Liver (tissue), 9 donors: ENCODE results near the gene RAB44. TPM values are rescaled to one million over a fixed set of nuclear protein-coding genes. Genes with fewer than 3 reads are reported as not detected.

Source experiments
- DNase-seq: peaks from one replicate; pipeline ENCODE4 v3.0.0-alpha.2; 2017; ENCODE audit warnings: low spot score
- H3K27ac ChIP-seq, 2 donors: one replicate each; pipeline ENCODE4 v1.7.0; 2013; ENCODE audit warnings: inconsistent platforms in 2 of 2, low read length in 2 of 2, control low read depth in 1 of 2, low read depth in 1 of 2, mild to moderate bottlenecking in 1 of 2
- H3K27me3 ChIP-seq, 4 donors: one replicate each; pipeline versions ENCODE4 v1.6.1 to v1.7.0; 2013; ENCODE audit warnings: low read length in 3 of 4, inconsistent platforms in 1 of 4, mild to moderate bottlenecking in 1 of 4, moderate library complexity in 1 of 4; ENCODE audit not compliant: control insufficient read depth in 4 of 4, insufficient read depth in 4 of 4
- H3K36me3 ChIP-seq, 4 donors: one replicate each; pipeline versions ENCODE4 v1.6.1 to v1.7.0; 2013; ENCODE audit warnings: low read length in 3 of 4, mild to moderate bottlenecking in 3 of 4, low read depth in 1 of 4, moderate library complexity in 1 of 4; ENCODE audit not compliant: control insufficient read depth in 4 of 4, insufficient read depth in 3 of 4
- H3K4me1 ChIP-seq, 4 donors: one replicate each; pipeline versions ENCODE4 v1.6.1 to v1.7.0; 2013; ENCODE audit warnings: low read length in 3 of 4, mild to moderate bottlenecking in 3 of 4, moderate library complexity in 1 of 4; ENCODE audit not compliant: control insufficient read depth in 4 of 4, insufficient read depth in 4 of 4
- H3K4me3 ChIP-seq, 3 donors: one replicate each; pipeline versions ENCODE4 v1.6.1 to v1.7.0; 2013; ENCODE audit warnings: low read length in 3 of 3, control low read depth in 1 of 3, low read depth in 1 of 3, mild to moderate bottlenecking in 1 of 3
- H3K9ac ChIP-seq, 2 donors: one replicate each; pipeline ENCODE4 v1.7.0; 2013; ENCODE audit warnings: low read length in 2 of 2, mild to moderate bottlenecking in 2 of 2, moderate library complexity in 2 of 2, control low read depth in 1 of 2, low read depth in 1 of 2
- H3K9me3 ChIP-seq, 4 donors: one replicate each; pipeline versions ENCODE4 v1.6.1 to v1.7.0; 2013; ENCODE audit warnings: low read length in 3 of 4; ENCODE audit not compliant: control insufficient read depth in 4 of 4
- CTCF ChIP-seq: fragments of 150-350 bp; IDR thresholded peaks from 2 replicates; pipeline ENCODE4 v1.5.1; 2017; ENCODE audit warnings: improper control_type of control experiment, low read depth, low read length; ENCODE audit not compliant: missing input control
- EGR1 ChIP-seq, 2 donors: IDR thresholded peaks; 2 replicates each; pipeline ENCODE4 v1.6.1; 2016 to 2018; ENCODE audit warnings: antibody characterized with exemption in 2 of 2, low read depth in 2 of 2
- FOXA1 ChIP-seq: IDR thresholded peaks from 2 replicates; pipeline ENCODE4 v1.6.1; 2016; ENCODE audit warnings: antibody characterized with exemption
- FOXA2 ChIP-seq: IDR thresholded peaks from 2 replicates; pipeline ENCODE4 v1.6.1; 2016; ENCODE audit warnings: antibody characterized with exemption
- GABPA ChIP-seq, 2 donors: IDR thresholded peaks in 1 of 2; conservative IDR thresholded peaks in 1 of 2; 2 replicates each; pipeline ENCODE4 v1.6.1; 2016; ENCODE audit warnings: antibody characterized with exemption in 2 of 2, mild to moderate bottlenecking in 1 of 2, moderate library complexity in 1 of 2
- HNF4A ChIP-seq, 2 donors: conservative IDR thresholded peaks; 2 replicates each; pipeline ENCODE4 v1.6.1; 2016; ENCODE audit warnings: antibody characterized with exemption in 2 of 2, mild to moderate bottlenecking in 2 of 2
- HNF4G ChIP-seq: IDR thresholded peaks from 2 replicates; pipeline ENCODE4 v1.6.1; 2016; ENCODE audit warnings: antibody characterized with exemption
- MAX ChIP-seq: IDR thresholded peaks from 2 replicates; pipeline ENCODE4 v1.6.1; 2016; ENCODE audit warnings: antibody characterized with exemption
- NR2F2 ChIP-seq: IDR thresholded peaks from 2 replicates; pipeline ENCODE4 v1.6.1; 2016; ENCODE audit warnings: antibody characterized with exemption
- RAD21 ChIP-seq, 2 donors: IDR thresholded peaks; 2 replicates each; pipeline ENCODE4 v1.6.1; 2016; ENCODE audit warnings: antibody characterized with exemption in 2 of 2, mild to moderate bottlenecking in 2 of 2
- REST ChIP-seq: IDR thresholded peaks from 2 replicates; pipeline ENCODE4 v1.6.1; 2016; ENCODE audit warnings: antibody characterized with exemption, mild to moderate bottlenecking
- RXRA ChIP-seq, 2 donors: IDR thresholded peaks; 2 replicates each; pipeline ENCODE4 v1.6.1; 2017 to 2018; ENCODE audit warnings: antibody characterized with exemption in 2 of 2, mild to moderate bottlenecking in 1 of 2
- SP1 ChIP-seq: IDR thresholded peaks from 2 replicates; pipeline ENCODE4 v1.6.1; 2018; ENCODE audit warnings: antibody characterized with exemption, mild to moderate bottlenecking
- TAF1 ChIP-seq: conservative IDR thresholded peaks from 2 replicates; pipeline ENCODE4 v1.6.1; 2016; ENCODE audit warnings: antibody characterized with exemption, mild to moderate bottlenecking
- YY1 ChIP-seq: IDR thresholded peaks from 2 replicates; pipeline ENCODE4 v1.6.1; 2016; ENCODE audit warnings: antibody characterized with exemption, mild to moderate bottlenecking
- ZBTB33 ChIP-seq: IDR thresholded peaks from 2 replicates; pipeline ENCODE4 v1.6.1; 2016; ENCODE audit warnings: antibody characterized with exemption
- WGBS: extraction: QIAGEN DNeasy Blood & Tissue Kit; methylation state at CpG from one replicate; pipeline ENCODE4 v1.1.7; 2013; 5-methylcytosine and 5-hydroxymethylcytosine counted together
- polyA plus RNA-seq, 2 donors: library from polyadenylated mRNA; stranded (reverse) in 1 of 2; unstranded in 1 of 2; fragments of 200-250 nt in 1 of 2; fragments of >200 nt in 1 of 2; fragmentation: Nextera tagmentation in 1 of 2; extraction: Ambion mirVana in 1 of 2; gene quantifications; one replicate each; pipeline versions ENCODE4 v1.2.1 to v1.2.3, GENCODE V29; 2013 to 2015
- total RNA-seq, 2 donors: library from RNA; depleted of rRNA; stranded (reverse); fragments of >200 nt; gene quantifications; one replicate each; pipeline ENCODE4 v1.2.3, GENCODE V29; 2014
- TF ChIP-seq, protein P1 (sequence below): IDR thresholded peaks from 2 replicates; pipeline ENCODE4 v1.6.1; 2016; ENCODE audit warnings: antibody characterized with exemption
- donor health status: healthy.
- donor health status: healthy.
- donor health status: healthy.
- donor health status: healthy.
- donor health status: healthy.

The RAB44 gene
- total and polyA plus RNA-seq, 4 donors = 0.02 to 1.3 (median 0.08) TPM; not detected in 1

DNA sequence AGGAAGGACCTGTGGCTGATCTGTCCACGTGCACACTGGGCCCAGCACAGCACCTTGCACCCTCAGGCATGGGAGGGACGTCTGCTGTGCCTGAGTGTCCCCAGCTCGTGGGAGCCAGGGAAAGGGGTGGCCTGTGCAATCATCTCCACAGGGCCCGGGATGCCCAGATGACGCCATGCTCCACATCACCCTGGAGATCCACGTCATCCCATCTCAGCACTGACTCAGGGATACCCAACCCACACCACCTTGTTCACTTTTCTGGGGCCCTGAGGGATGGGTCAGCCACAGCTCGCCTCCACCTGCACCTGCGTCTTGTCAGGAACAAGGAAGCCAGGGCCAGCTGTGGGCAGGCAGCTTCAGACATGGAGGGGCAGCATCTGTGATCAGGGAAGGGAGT is 48.2 kb downstream of the RAB44 start (continued):
- TF ChIP-seq ZBTB33 (no peak), FOXA1 (no peak), HNF4G (no peak), TAF1 (no peak), MAX (no peak)
- TF ChIP-seq, protein P1, sequence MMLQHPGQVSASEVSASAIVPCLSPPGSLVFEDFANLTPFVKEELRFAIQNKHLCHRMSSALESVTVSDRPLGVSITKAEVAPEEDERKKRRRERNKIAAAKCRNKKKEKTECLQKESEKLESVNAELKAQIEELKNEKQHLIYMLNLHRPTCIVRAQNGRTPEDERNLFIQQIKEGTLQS = no peak

GRCh38 chr6:36746251-36746650 is 48.6 kb downstream of the RAB44 start:
- Histone ChIP-seq H3K4me1 (no peaks in the 10 kb centered on the region), H3K36me3 (no peaks in the 10 kb centered on the region), H3K27me3 (no peaks in the 10 kb centered on the region), H3K9ac (no peak overlapping the region), H3K27ac (no peak overlapping the region), H3K4me3 (no peak overlapping the region), H3K9me3 (peaks cover 0 to 3% (median 2%) of the 10 kb centered on the region in 4 donors)
- no peak for TF ChIP-seq EGR1 (IDR thresholded peaks at IDR 0.05; ENCODE audit: low read depth in 2 of 2)
- TF ChIP-seq ZBTB33 = no peak
- no peak for TF ChIP-seq FOXA1
- no peak for TF ChIP-seq HNF4G
- TF ChIP-seq GABPA (IDR thresholded peaks at IDR 0.05 in 1 of 2, conservative IDR thresholded peaks at IDR 0.05 in 1 of 2) = no peak
- TF ChIP-seq RAD21 (IDR thresholded peaks at IDR 0.05) = no peak
- TF ChIP-seq YY1 = no peak
- TF ChIP-seq CTCF = no peak
- no peak for TF ChIP-seq TAF1
- no peak for TF ChIP-seq NR2F2
- no peak for TF ChIP-seq MAX
- TF ChIP-seq, protein P1 = no peak
- TF ChIP-seq HNF4A (conservative IDR thresholded peaks at IDR 0.05) = no peak
- no peak for TF ChIP-seq RXRA (IDR thresholded peaks at IDR 0.05)
- TF ChIP-seq REST = no peak
- no peak for TF ChIP-seq FOXA2
- no peak for TF ChIP-seq SP1
- WGBS = 86% methylated on average over 14 of the region's 14 CpGs
- no peak for DNase-seq
